ENCODE data around the gene PPIC. TPM values are rescaled to one million over a fixed set of nuclear protein-coding genes. Genes with fewer than 3 reads are reported as not detected.
"Not testable (repeated sequence)": the region's sequence is repeated elsewhere in the genome, so short reads cannot be mapped to it uniquely, and the experiment has no call there.

Gene PPIC
- total RNA-seq, 1 donor from 2014 or later = 51.9 TPM

DNA sequence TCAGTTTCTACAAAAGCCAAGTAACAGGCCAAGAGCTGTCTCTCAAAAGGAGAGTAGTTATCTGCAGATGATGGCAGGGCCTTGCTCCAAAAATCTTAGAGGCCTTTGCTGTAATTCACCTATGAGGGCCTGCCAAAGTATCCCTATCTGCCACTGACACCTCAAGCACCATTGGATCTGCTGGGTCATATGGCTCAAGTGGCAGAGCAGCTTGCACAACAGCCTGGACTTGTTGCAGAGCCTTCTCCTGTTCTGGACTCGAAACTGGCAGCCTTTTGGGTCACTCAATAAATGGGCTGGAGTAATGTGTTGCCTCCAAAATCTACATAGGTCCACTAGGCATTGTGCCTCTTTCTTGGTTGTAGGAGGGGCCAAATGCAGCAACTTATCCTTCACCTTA, 62.8 kb downstream of the PPIC start:
- H2AFZ ChIP-seq (ENCODE audit: low read depth, low read length); FAIRE-seq; H3K4me3 Mint-ChIP-seq (ENCODE audit: unreplicated experiment); H3K27ac ChIP-seq (ENCODE audit: low read depth, low read length); H3K9me3 Mint-ChIP-seq (ENCODE audit: unreplicated experiment); H3K4me1 Mint-ChIP-seq (ENCODE audit: low read depth, unreplicated experiment); H3K9me3 ChIP-seq (ENCODE audit: insufficient read depth, low read depth, low read length); H3K4me2 ChIP-seq (ENCODE audit: low read length); H4K20me1 ChIP-seq (ENCODE audit: insufficient read depth, low read length); H3K79me2 ChIP-seq (ENCODE audit: insufficient read depth, low read length); H3K27me3 ChIP-seq (ENCODE audit: insufficient read depth, low read length); DNase-seq (ENCODE audit: low read depth); H3K27ac Mint-ChIP-seq (ENCODE audit: unreplicated experiment); H3K9ac ChIP-seq (ENCODE audit: low read length); H3K36me3 ChIP-seq (ENCODE audit: insufficient read depth, low read length); H3K4me3 ChIP-seq (ENCODE audit: insufficient read depth, low read depth, low read length); H3K27me3 Mint-ChIP-seq (ENCODE audit: low read depth, unreplicated experiment); H3K4me1 ChIP-seq (ENCODE audit: insufficient read depth, low read length): not testable (repeated sequence)
- peaks cover 11% of the 10 kb centered on the region for H3K36me3 Mint-ChIP-seq (ENCODE audit: low read depth, unreplicated experiment)

Other genes starting within 250 kb of the PPIC start
- gene SNX24, start 191.1 kb downstream of the PPIC start, total RNA-seq = 33.7 and 44.6 TPM in 2 replicates
- gene PRDM6, start 52.5 kb upstream of the PPIC start, total RNA-seq = 0.43 and 1.2 TPM in 2 replicates

All from astrocyte (in vitro differentiated cells and primary cell).